NCI-H524 treated with DMSO at 0.1 percent for 48 hours (cell line): Measurements from ENCODE around the gene RBAK.
"Not testable (repeated sequence)": the region's sequence is repeated elsewhere in the genome, so short reads cannot be mapped to it uniquely, and the experiment has no call there.

Source experiments
- DNase-seq: peaks from one replicate; lab custom pipeline; 2025; lab: John Stamatoyannopoulos, UW

The RBAK gene

GRCh38 chr7:5051731-5052130 is 6.1 kb downstream of the RBAK start:
- not testable (repeated sequence) for DNase-seq

GRCh38 chr7:5053175-5053574 is 7.5 kb downstream of the RBAK start:
- DNase-seq = no peak

GRCh38 chr7:5063698-5064097 is 18.0 kb downstream of the RBAK start:
- DNase-seq = no peak

- no peak for DNase-seq
Observed at GRCh38 chr7:5064391-5065106, 18.9 kb downstream of the RBAK start.

- no peak for DNase-seq
Observed at GRCh38 chr7:5065107-5065407, 19.4 kb downstream of the RBAK start.

GRCh38 chr7:5068521-5068920 is 22.9 kb downstream of the RBAK start:
- no peak for DNase-seq

- no peak for DNase-seq
Observed at GRCh38 chr7:5070206-5070605, 24.5 kb downstream of the RBAK start.

- DNase-seq = not testable (repeated sequence)
Observed at GRCh38 chr7:5075187-5075586, 29.5 kb downstream of the RBAK start.

GRCh38 chr7:5077740-5078139 is 32.1 kb downstream of the RBAK start:
- peak; percentile 15 for DNase-seq

GRCh38 chr7:5082806-5083205 is 37.1 kb downstream of the RBAK start:
- DNase-seq = no peak

- DNase-seq = no peak
Observed at GRCh38 chr7:5083311-5083711, 37.7 kb downstream of the RBAK start.

GRCh38 chr7:5086256-5086655 is 40.6 kb downstream of the RBAK start:
- no peak for DNase-seq

- DNase-seq = not testable (repeated sequence)
Observed at GRCh38 chr7:5088228-5088833, 42.7 kb downstream of the RBAK start.

- DNase-seq = no peak
Observed at GRCh38 chr7:5088906-5089305, 43.2 kb downstream of the RBAK start.

GRCh38 chr7:5093948-5094347 is 48.3 kb downstream of the RBAK start:
- DNase-seq = no peak

- no peak for DNase-seq
Observed at GRCh38 chr7:5094641-5095040, 49.0 kb downstream of the RBAK start.

GRCh38 chr7:5116359-5116758 is 70.7 kb downstream of the RBAK start:
- DNase-seq = no peak

- no peak for DNase-seq
Observed at GRCh38 chr7:5117095-5117970, 71.7 kb downstream of the RBAK start.
